K562 treated with DMSO at 1 percent for 12 hours (cell line): ENCODE data around the gene RFXAP. TPM values are rescaled to one million over a fixed set of nuclear protein-coding genes. Genes with fewer than 3 reads are reported as not detected.

Experiments
- total RNA-seq: library from RNA; unstranded; fragments of 300-600 nt; gene quantifications from 2 replicates; pipeline ENCODE4 v1.2.3, GENCODE V29; 2022; ENCODE audit not compliant: insufficient read depth

Gene RFXAP
- 4.3 and 8.1 TPM in 2 replicates for total RNA-seq

GRCh38 chr13:36818804-36819738 lies at the start of gene RFXAP:
RFXAP (plus strand) TSS chr13:36819222; CDS start chr13:36819358, 136 bp downstream.

Other genes starting within 250 kb of the RFXAP start
- not detected in 2 replicates for gene SERTM1, start 145.2 kb upstream of the RFXAP start, total RNA-seq
- 0.31 TPM in 1 of 2 replicates, not detected in the other for gene SMAD9, start 101.0 kb downstream of the RFXAP start, total RNA-seq
- gene ALG5, start 180.1 kb downstream of the RFXAP start, total RNA-seq = 20.9 and 22.6 TPM in 2 replicates
- gene EXOSC8, start 181.6 kb downstream of the RFXAP start, total RNA-seq = 64.5 and 69.3 TPM in 2 replicates
- gene SUPT20H, start 240.5 kb downstream of the RFXAP start, total RNA-seq = 9.1 and 24.0 TPM in 2 replicates